PC-9 (cell line): ENCODE data around the gene HAT1.

Experiments
- CTCF ChIP-seq: fragments of 200-600 bp; sonication (generic); conservative IDR thresholded peaks from 2 replicates; pipeline ENCODE4 v1.6.1; 2017; ENCODE audit warnings: mixed run types, antibody characterized with exemption, mild to moderate bottlenecking, moderate library complexity
- EZH2 ChIP-seq: fragments of 200-600 bp; sonication (generic); IDR thresholded peaks from 2 replicates; pipeline ENCODE4 v1.8.0; 2017; ENCODE audit warnings: antibody characterized with exemption, low read depth

DNA sequence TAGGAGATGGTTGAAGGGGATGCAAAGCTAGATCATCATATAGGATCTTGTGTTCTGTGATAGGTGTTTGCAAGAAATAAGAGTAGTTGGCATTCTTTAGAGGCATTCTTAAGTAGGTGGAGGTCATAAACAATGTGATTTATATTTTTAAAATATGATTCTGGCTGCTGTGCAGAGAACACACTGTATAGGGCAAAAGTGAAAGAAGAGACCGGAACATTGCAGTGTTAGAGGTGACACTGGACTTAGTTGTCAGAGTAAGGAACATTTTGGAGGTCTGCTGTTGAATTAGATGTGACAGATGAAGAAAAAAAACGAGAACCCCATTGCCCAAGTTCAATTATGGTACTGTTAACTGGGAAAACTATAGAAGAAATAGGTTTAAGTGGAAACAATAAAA lies 37.7 kb downstream of the HAT1 start:
- no peak for TF ChIP-seq CTCF
- TF ChIP-seq EZH2, result no peak
